Measurements from ENCODE around the gene PUS10.

Gene PUS10

GRCh38 chr2:60899892-60900249, 118.2 kb downstream of the PUS10 start:
- TF ChIP-seq POLR2A (IDR thresholded peaks at IDR 0.05; ENCODE audit: low read depth, low read length) = no peak
- no peak for DNase-seq (ENCODE audit: insufficient read length, low spot score)
- no peak for FAIRE-seq

GRCh38 chr2:60899230-60899891, 118.7 kb downstream of the PUS10 start:
- no peak for DNase-seq (ENCODE audit: insufficient read length, low spot score)
- no peak for FAIRE-seq
- TF ChIP-seq POLR2A (IDR thresholded peaks at IDR 0.05; ENCODE audit: low read depth, low read length) = no peak

- no peak for TF ChIP-seq POLR2A (IDR thresholded peaks at IDR 0.05; ENCODE audit: low read depth, low read length)
- DNase-seq (ENCODE audit: insufficient read length, low spot score) = no peak
- FAIRE-seq = no peak
Observed at GRCh38 chr2:60898567-60898966, 119.5 kb downstream of the PUS10 start.

All from H54 (cell line).